H1 (cell line): ENCODE measurements around the gene C9. TPM values are rescaled to one million over a fixed set of nuclear protein-coding genes. Genes with fewer than 3 reads are reported as not detected.

Source experiments
- CTCF ChIA-PET: fragments of 300-600 bp; sonication (Branson Sonifier 250); formaldehyde crosslinking; loops from one replicate; lab custom pipeline; 2021; ENCODE audit not compliant: partially characterized antibody; lab: Charles Lee
- POLR2A ChIA-PET: fragments of 300-600 bp; sonication (Branson Sonifier 250); formaldehyde crosslinking; loops from one replicate; lab custom pipeline; 2021; ENCODE audit warnings: inconsistent platforms; ENCODE audit not compliant: partially characterized antibody; lab: Charles Lee
- DNase-seq, 2 experiments: peaks; one replicate each; pipeline versions ENCODE4 v3.0.0 to v3.0.0-alpha.2; 2010 to 2022; ENCODE audit warnings: low spot score in 2 of 2, low read depth in 1 of 2, mixed read lengths in 1 of 2
- FAIRE-seq: peaks from 2 replicates; lab custom pipeline; 2011; peaks lifted over from hg19 to GRCh38; lab: Jason Lieb, UNC
- H2AFZ ChIP-seq: 2 replicates; pipeline ENCODE4 v1.8.1; 2012; ENCODE audit warnings: low read length, inconsistent platforms
- H2AK5ac ChIP-seq: 2 replicates; pipeline ENCODE4 v1.6.1; 2013; ENCODE audit warnings: low read depth, low read length
- H2BK120ac ChIP-seq: replicated peaks from 2 replicates; pipeline ENCODE3; 2013; ENCODE audit warnings: low read depth, low read length, inconsistent platforms
- H2BK12ac ChIP-seq: 2 replicates; pipeline ENCODE4 v1.6.1; 2013; ENCODE audit warnings: low read depth, low read length
- H2BK15ac ChIP-seq: 2 replicates; pipeline ENCODE4 v1.6.1; 2013; ENCODE audit warnings: low read length
- H2BK20ac ChIP-seq: 2 replicates; pipeline ENCODE4 v1.6.1; 2013; ENCODE audit warnings: low read length
- H2BK5ac ChIP-seq: 2 replicates; pipeline ENCODE4 v1.6.1; 2013; ENCODE audit warnings: low read depth, low read length
- H3K14ac ChIP-seq: 2 replicates; pipeline ENCODE4 v1.6.1; 2013; ENCODE audit warnings: inconsistent platforms; ENCODE audit not compliant: insufficient read length
- H3K18ac ChIP-seq: 2 replicates; pipeline ENCODE4 v1.6.1; 2013; ENCODE audit warnings: low read length; ENCODE audit errors: extremely low read depth
- H3K23ac ChIP-seq: 2 replicates; pipeline ENCODE4 v1.6.1; 2013; ENCODE audit warnings: inconsistent platforms; ENCODE audit not compliant: insufficient read length
- H3K23me2 ChIP-seq: 2 replicates; pipeline ENCODE4 v1.6.1; 2013; ENCODE audit warnings: low read depth, low read length
- H3K27ac ChIP-seq: 2 replicates; pipeline ENCODE4 v1.6.1; 2011; ENCODE audit warnings: low read depth, low read length, inconsistent platforms
- H3K27me3 ChIP-seq, 4 experiments: replicated peaks in 1 of 4; 1 replicate in 1 of 4; 2 replicates in 3 of 4; pipeline versions ENCODE4 v1.6.1 to v1.8.1; 2011 to 2013; ENCODE audit warnings: low read length in 3 of 4, mild to moderate bottlenecking in 3 of 4, inconsistent platforms in 2 of 4, mixed read lengths in 2 of 4, moderate library complexity in 1 of 4; ENCODE audit not compliant: control insufficient read depth in 3 of 4, insufficient read depth in 3 of 4; ENCODE audit errors: extremely low read depth in 1 of 4
- H3K36me3 ChIP-seq, 4 experiments: 2 replicates each; pipeline versions ENCODE4 v1.6.1 to v1.8.1; 2011 to 2013; ENCODE audit warnings: mild to moderate bottlenecking in 4 of 4, low read length in 3 of 4, moderate library complexity in 2 of 4, control low read depth in 1 of 4, inconsistent platforms in 1 of 4; ENCODE audit not compliant: insufficient read depth in 4 of 4, control insufficient read depth in 2 of 4
- H3K4ac ChIP-seq: replicated peaks from 2 replicates; pipeline ENCODE3; 2013; ENCODE audit warnings: low read length, low read depth, mixed read lengths, inconsistent platforms; ENCODE audit not compliant: insufficient read length
- H3K4me1 ChIP-seq, 4 experiments: replicated peaks in 1 of 4; 1 replicate in 1 of 4; 2 replicates in 3 of 4; pipeline versions ENCODE4 v1.6.1 to v1.8.1; 2011 to 2013; ENCODE audit warnings: low read length in 3 of 4, inconsistent platforms in 2 of 4, mixed read lengths in 1 of 4; ENCODE audit not compliant: insufficient read depth in 4 of 4, control insufficient read depth in 3 of 4
- H3K4me2 ChIP-seq, 2 experiments: 2 replicates each; pipeline versions ENCODE4 v1.6.1 to v1.8.1; 2011 to 2013; ENCODE audit warnings: low read depth in 2 of 2, low read length in 2 of 2, control low read depth in 1 of 2, inconsistent platforms in 1 of 2, mild to moderate bottlenecking in 1 of 2; ENCODE audit not compliant: insufficient read depth in 1 of 2
- H3K4me3 ChIP-seq, 4 experiments: fragments of 200-600, 300-600 bp in 1 of 4; sonication (generic), shearing (Covaris generic), sonication (Bioruptor Twin) in 1 of 4; 2 replicates each; pipeline versions ENCODE4 v1.5.1 to v1.8.1; 2011 to 2016; ENCODE audit warnings: low read length in 4 of 4, low read depth in 3 of 4, control low read depth in 2 of 4, inconsistent platforms in 2 of 4, mild to moderate bottlenecking in 2 of 4, mixed read lengths in 1 of 4, moderate library complexity in 1 of 4; ENCODE audit not compliant: insufficient read depth in 2 of 4; ENCODE audit errors: extremely low read depth in 1 of 4
- H3K56ac ChIP-seq: replicated peaks from 2 replicates; pipeline ENCODE3; 2013; ENCODE audit warnings: low read depth, mild to moderate bottlenecking, mixed read lengths, low read length, inconsistent platforms; ENCODE audit not compliant: insufficient read length
- H3K79me1 ChIP-seq: 2 replicates; pipeline ENCODE4 v1.6.1; 2013; ENCODE audit warnings: low read depth, low read length, control low read depth
- H3K79me2 ChIP-seq, 2 experiments: 2 replicates each; pipeline versions ENCODE4 v1.6.1 to v1.8.1; 2012 to 2013; ENCODE audit warnings: low read length in 2 of 2, mild to moderate bottlenecking in 2 of 2, inconsistent platforms in 1 of 2; ENCODE audit not compliant: insufficient read depth in 2 of 2, control insufficient read depth in 1 of 2
- H3K9ac ChIP-seq, 4 experiments: replicated peaks in 1 of 4; 1 replicate in 1 of 4; 2 replicates in 3 of 4; pipeline versions ENCODE4 v1.6.1 to v1.8.1; 2011 to 2013; ENCODE audit warnings: low read depth in 3 of 4, low read length in 3 of 4, control low read depth in 2 of 4, mild to moderate bottlenecking in 2 of 4, moderate library complexity in 2 of 4, inconsistent platforms in 1 of 4; ENCODE audit errors: extremely low read depth in 1 of 4
- H3K9me3 ChIP-seq, 2 experiments: 2 replicates each; pipeline versions ENCODE4 v1.6.1 to v1.8.1; 2012 to 2013; ENCODE audit warnings: mild to moderate bottlenecking in 2 of 2, moderate library complexity in 2 of 2, control low read depth in 1 of 2, inconsistent platforms in 1 of 2, low read depth in 1 of 2, low read length in 1 of 2, mixed read lengths in 1 of 2; ENCODE audit not compliant: insufficient read depth in 2 of 2
- H4K20me1 ChIP-seq, 2 experiments: replicated peaks in 1 of 2; 2 replicates each; pipeline versions ENCODE3 to v1.8.1; 2011 to 2013; ENCODE audit warnings: inconsistent platforms in 2 of 2, low read length in 2 of 2, mild to moderate bottlenecking in 1 of 2; ENCODE audit not compliant: insufficient read depth in 2 of 2, control insufficient read depth in 1 of 2
- H4K5ac ChIP-seq: 2 replicates; pipeline ENCODE4 v1.6.1; 2013; ENCODE audit warnings: low read length, low read depth, mixed read lengths, inconsistent platforms; ENCODE audit not compliant: insufficient read length
- H4K8ac ChIP-seq: 2 replicates; pipeline ENCODE4 v1.8.0; 2013; ENCODE audit warnings: mild to moderate bottlenecking, moderate library complexity, low read length, inconsistent platforms; ENCODE audit not compliant: insufficient read depth; ENCODE audit errors: extremely low read depth
- H4K91ac ChIP-seq: replicated peaks from 2 replicates; pipeline ENCODE3; 2013; ENCODE audit warnings: low read length, mixed read lengths, inconsistent platforms; ENCODE audit not compliant: insufficient read length
- ATF2 ChIP-seq: IDR thresholded peaks from 2 replicates; pipeline ENCODE4 v1.6.1; 2012; ENCODE audit warnings: low read length, inconsistent platforms
- ATF3 ChIP-seq: IDR thresholded peaks from 2 replicates; pipeline ENCODE4 v1.6.1; 2011; ENCODE audit warnings: low read depth, mild to moderate bottlenecking, low read length; ENCODE audit not compliant: insufficient read depth
- BACH1 ChIP-seq: IDR thresholded peaks from 2 replicates; pipeline ENCODE4 v1.6.1; 2012; ENCODE audit warnings: low read length, improper control_type of control experiment
- CTCF ChIP-seq, 3 experiments: IDR thresholded peaks; 1 replicate in 2 of 3; 2 replicates in 1 of 3; pipeline versions ENCODE4 v1.5.1 to v1.6.1; 2011; ENCODE audit warnings: low read length in 3 of 3, mild to moderate bottlenecking in 3 of 3, inconsistent platforms in 2 of 3, low read depth in 1 of 3, moderate library complexity in 1 of 3; ENCODE audit not compliant: insufficient read depth in 1 of 3; ENCODE audit errors: control extremely low read depth in 1 of 3
- FOSL1 ChIP-seq: IDR thresholded peaks from 2 replicates; pipeline ENCODE4 v1.6.1; 2011; ENCODE audit warnings: mild to moderate bottlenecking, low read depth, low read length, moderate library complexity; ENCODE audit not compliant: insufficient read depth
- HDAC6 ChIP-seq: IDR thresholded peaks from one replicate; pipeline ENCODE4 v1.7.1; 2012; ENCODE audit warnings: low read depth, mild to moderate bottlenecking, inconsistent platforms, low read length, moderate library complexity
- PHF8 ChIP-seq: fragments of 200-600 bp; sonication (generic); conservative IDR thresholded peaks from 2 replicates; pipeline ENCODE4 v1.7.1; 2012; ENCODE audit warnings: low read depth, mild to moderate bottlenecking, inconsistent platforms, low read length, moderate library complexity
- POLR2A ChIP-seq, 2 experiments: IDR thresholded peaks; 1 replicate in 1 of 2; 2 replicates in 1 of 2; pipeline ENCODE4 v1.6.1; 2011; ENCODE audit warnings: low read depth in 2 of 2, low read length in 2 of 2, mild to moderate bottlenecking in 2 of 2; ENCODE audit errors: control extremely low read depth in 1 of 2
- POU5F1 ChIP-seq: IDR thresholded peaks from 2 replicates; pipeline ENCODE4 v1.6.1; 2011; ENCODE audit warnings: low read depth, mild to moderate bottlenecking, low read length, moderate library complexity
- SP4 ChIP-seq: IDR thresholded peaks from 2 replicates; pipeline ENCODE4 v1.6.1; 2012; ENCODE audit warnings: low read length, inconsistent platforms
- WGBS, 2 experiments: shearing (Covaris generic) in 1 of 2; methylation state at CpG; one replicate each; pipeline versions ENCODE4 v1.1.6 to v1.1.7; 2013 to 2015; ENCODE audit warnings: low lambda C conversion rate in 2 of 2, mixed read lengths in 2 of 2, inconsistent platforms in 1 of 2, low coverage in 1 of 2, missing lambda C conversion rate in 1 of 2; ENCODE audit not compliant: insufficient replicate concordance in 2 of 2, insufficient coverage in 1 of 2, insufficient read length in 1 of 2; ENCODE audit errors: extremely low coverage in 1 of 2, missing lambda C conversion rate in 1 of 2; 5-methylcytosine and 5-hydroxymethylcytosine counted together
- polyA plus RNA-seq, 7 experiments: library from polyadenylated mRNA; depleted of rRNA in 3 of 7; stranded (reverse) in 5 of 7; unstranded in 2 of 7; fragments of >200 nt in 5 of 7; fragments of 200-250 nt in 2 of 7; gene quantifications; 1 replicate in 5 of 7; 2 replicates in 1 of 7; 4 replicates in 1 of 7; pipeline versions ENCODE4 v1.2.1 to v1.2.3, GENCODE V29; 2011 to 2013; ENCODE audit warnings: missing spikeins in 2 of 7, mixed read lengths in 2 of 7
- total RNA-seq: library from RNA; stranded (reverse); fragmentation: NEBNext Ultra II Directional; extraction: Animal tissue kit (Norgen Biotek cat#: 25700); gene quantifications from 2 replicates; pipeline ENCODE4 v1.2.1, GENCODE V29; 2021

C9 gene
- total and polyA plus RNA-seq, 2 of the 8 experiments (the other 6 are each of a cell fraction or from before 2014, with no cell fraction given) = not detected

GRCh38 chr5:39294736-39295135 lies 69.6 kb downstream of the C9 start:
- DNase-seq (no peak), FAIRE-seq (no peak)
- no peak overlapping the region for H3K4me3 ChIP-seq
- H4K5ac ChIP-seq = no peak overlapping the region
- H3K36me3 ChIP-seq = no peaks in the 10 kb centered on the region
- H3K27ac ChIP-seq = no peak overlapping the region
- no peak overlapping the region for H3K23ac ChIP-seq
- no peak overlapping the region for H2BK12ac ChIP-seq
- no peak overlapping the region for H3K9ac ChIP-seq
- no peak overlapping the region for H2AFZ ChIP-seq
- H3K23me2 ChIP-seq = no peaks in the 10 kb centered on the region
- H2BK120ac ChIP-seq = no peak overlapping the region
- no peak overlapping the region for H4K91ac ChIP-seq
- no peak overlapping the region for H3K56ac ChIP-seq
- no peaks in the 10 kb centered on the region for H3K79me1 ChIP-seq
- H2BK5ac ChIP-seq = no peak overlapping the region
- no peak overlapping the region for H3K14ac ChIP-seq
- no peak overlapping the region for H2BK20ac ChIP-seq
- POLR2A ChIA-PET = no interaction called here
- peaks cover 0 to 3% of the 10 kb centered on the region in 2 experiments; a peak in 1 of 4 replicates for H3K9me3 ChIP-seq
- no peak overlapping the region for H3K4me2 ChIP-seq
- no peak overlapping the region for H2BK15ac ChIP-seq
- CTCF ChIA-PET = interaction anchor here (0.9 to 1.2 kb wide), 2 partner anchors 11 to 78 kb away, joined by 3 read pairs; no protein-coding TSS in a partner anchor
- no peak overlapping the region for H3K18ac ChIP-seq
- no peaks in the 10 kb centered on the region for H3K27me3 ChIP-seq
- no peaks in the 10 kb centered on the region for H3K4me1 ChIP-seq
- no peaks in the 10 kb centered on the region for H4K20me1 ChIP-seq
- H4K8ac ChIP-seq = no peak overlapping the region
- 66% methylated on average over 2 of the region's 2 CpGs; no CpG with 5 or more reads in 1 of the 2 experiments for WGBS, 2 experiments
- H2AK5ac ChIP-seq = no peak overlapping the region
- no peaks in the 10 kb centered on the region for H3K79me2 ChIP-seq
- no peak overlapping the region for H3K4ac ChIP-seq
- TF ChIP-seq PHF8 = no peak
- TF ChIP-seq HDAC6 = no peak
- TF ChIP-seq SP4 = no peak
- TF ChIP-seq FOSL1 = no peak
- no peak for TF ChIP-seq ATF3
- no peak for TF ChIP-seq CTCF (IDR thresholded peaks at IDR 0.05; ENCODE audit: control extremely low read depth in 1 of 3, insufficient read depth in 1 of 3, low read depth in 1 of 3, low read length in 3 of 3)
- no peak for TF ChIP-seq POLR2A (IDR thresholded peaks at IDR 0.05; ENCODE audit: control extremely low read depth in 1 of 2, low read depth in 2 of 2, low read length in 2 of 2)
- no peak for TF ChIP-seq BACH1
- no peak for TF ChIP-seq ATF2
- TF ChIP-seq POU5F1 = no peak
